ENCODE results near the gene SLC37A1. TPM values are rescaled to one million over a fixed set of nuclear protein-coding genes. Genes with fewer than 3 reads are reported as not detected.

SLC37A1 gene
- polyA plus RNA-seq, 3 donors, result 7.1 to 12.6 (median 7.5) TPM

GRCh38 chr21:42550817-42551216 lies 37.2 kb downstream of the SLC37A1 start:
- DNase-seq (ENCODE audit: extremely low read depth in 1 of 11, low read depth in 9 of 11, low spot score in 4 of 11), result no peak

- no peak for DNase-seq (ENCODE audit: extremely low read depth in 1 of 11, low read depth in 9 of 11, low spot score in 4 of 11)
These were observed 39.0 kb downstream of the SLC37A1 start for GRCh38 chr21:42552407-42553336.

- DNase-seq (ENCODE audit: extremely low read depth in 1 of 11, low read depth in 9 of 11, low spot score in 4 of 11), result no peak
These were observed 39.8 kb downstream of the SLC37A1 start for GRCh38 chr21:42553435-42553834.

- DNase-seq (ENCODE audit: extremely low read depth in 1 of 11, low read depth in 9 of 11, low spot score in 4 of 11), result no peak
These were observed 40.8 kb downstream of the SLC37A1 start for GRCh38 chr21:42554251-42554961.

GRCh38 chr21:42555756-42556438 lies 42.2 kb downstream of the SLC37A1 start:
- no peak for DNase-seq (ENCODE audit: extremely low read depth in 1 of 11, low read depth in 9 of 11, low spot score in 4 of 11)

- no peak for DNase-seq (ENCODE audit: extremely low read depth in 1 of 11, low read depth in 9 of 11, low spot score in 4 of 11)
These were observed 42.8 kb downstream of the SLC37A1 start for GRCh38 chr21:42556476-42556875.

GRCh38 chr21:42556960-42557359 lies 43.3 kb downstream of the SLC37A1 start:
- no peak for DNase-seq (ENCODE audit: extremely low read depth in 1 of 11, low read depth in 9 of 11, low spot score in 4 of 11)

GRCh38 chr21:42557420-42557819 lies 43.8 kb downstream of the SLC37A1 start:
- no peak for DNase-seq (ENCODE audit: extremely low read depth in 1 of 11, low read depth in 9 of 11, low spot score in 4 of 11)

- no peak for DNase-seq (ENCODE audit: extremely low read depth in 1 of 11, low read depth in 9 of 11, low spot score in 4 of 11)
These were observed 44.7 kb downstream of the SLC37A1 start for GRCh38 chr21:42558368-42558767.

GRCh38 chr21:42558846-42559245 lies 45.2 kb downstream of the SLC37A1 start:
- no peak for DNase-seq (ENCODE audit: extremely low read depth in 1 of 11, low read depth in 9 of 11, low spot score in 4 of 11)

- no peak for DNase-seq (ENCODE audit: extremely low read depth in 1 of 11, low read depth in 9 of 11, low spot score in 4 of 11)
These were observed 45.7 kb downstream of the SLC37A1 start for GRCh38 chr21:42559326-42559725.

- DNase-seq (ENCODE audit: extremely low read depth in 1 of 11, low read depth in 9 of 11, low spot score in 4 of 11), result no peak
These were observed 47.0 kb downstream of the SLC37A1 start for GRCh38 chr21:42560517-42561179.

- DNase-seq (ENCODE audit: extremely low read depth in 1 of 11, low read depth in 9 of 11, low spot score in 4 of 11), result peak in 2 of 11 donors; percentile 23 to 53
These were observed 48.4 kb downstream of the SLC37A1 start for GRCh38 chr21:42561762-42562650.

- DNase-seq (ENCODE audit: extremely low read depth in 1 of 11, low read depth in 9 of 11, low spot score in 4 of 11), result no peak
These were observed 49.2 kb downstream of the SLC37A1 start for GRCh38 chr21:42562816-42563215.

- no peak for DNase-seq (ENCODE audit: extremely low read depth in 1 of 11, low read depth in 9 of 11, low spot score in 4 of 11)
These were observed 49.6 kb downstream of the SLC37A1 start for GRCh38 chr21:42563261-42563660.

GRCh38 chr21:42563686-42564085 lies 50.0 kb downstream of the SLC37A1 start:
- no peak for DNase-seq (ENCODE audit: extremely low read depth in 1 of 11, low read depth in 9 of 11, low spot score in 4 of 11)

GRCh38 chr21:42564561-42564971 lies 50.9 kb downstream of the SLC37A1 start:
- DNase-seq (ENCODE audit: extremely low read depth in 1 of 11, low read depth in 9 of 11, low spot score in 4 of 11), result no peak

GRCh38 chr21:42565206-42565810 lies 51.7 kb downstream of the SLC37A1 start:
- DNase-seq (ENCODE audit: extremely low read depth in 1 of 11, low read depth in 9 of 11, low spot score in 4 of 11), result no peak
